ENCODE results near the gene ERCC4. TPM values are rescaled to one million over a fixed set of nuclear protein-coding genes. Genes with fewer than 3 reads are reported as not detected.

ERCC4 gene
- polyA plus RNA-seq, 1 of the 3 experiments (the other 2 are of a cell fraction) = 1.8 TPM

- Histone ChIP-seq H2AFZ (ENCODE audit: low read depth) (no peak overlapping the region), H4K20me1 (ENCODE audit: insufficient read depth) (no peaks in the 10 kb centered on the region), H3K36me3 (replicated peaks in 1 of 2; ENCODE audit: control insufficient read depth in 1 of 2, insufficient read depth in 2 of 2, low read length in 1 of 2) (peaks cover 20 to 37% of the 10 kb centered on the region in 2 experiments), H3K4me2 (peak overlapping the region; percentile 96), H3F3A (replicated peaks; ENCODE audit: insufficient read depth) (peaks cover 20% of the 10 kb centered on the region), H3K79me2 (ENCODE audit: insufficient read depth) (peaks cover 18% of the 10 kb centered on the region; the same call in 1 of the 2 replicates), H3K27me3 (ENCODE audit: insufficient read depth) (no peaks in the 10 kb centered on the region), H3K9ac (peak overlapping the region; percentile 95), H3K4me3 (ENCODE audit: low read depth in 2 of 2, low read length in 1 of 2) (peak overlapping the region; percentile 92 to 99; a peak in 3 of 4 replicates), H3K27ac (ENCODE audit: low read depth in 2 of 2, low read length in 1 of 2) (no peak overlapping the region), H3K9me3 (no peaks in the 10 kb centered on the region), H3K9me2 (no peaks in the 10 kb centered on the region), H3K4me1 (ENCODE audit: control insufficient read depth in 1 of 2, insufficient read depth in 2 of 2, low read depth in 1 of 2, low read length in 1 of 2) (peaks cover 4 to 13% of the 10 kb centered on the region in 2 experiments; a peak in 2 of 4 replicates)
- 93% methylated on average over 2 of the region's 2 CpGs for WGBS (ENCODE audit: low lambda C conversion rate)
- no peak for DNase-seq
- TF ChIP-seq CTCF (IDR thresholded peaks at IDR 0.05) (no peak), GATA2 (CRISPR knock-in tag; IDR thresholded peaks at IDR 0.05) (no peak), MEF2A (IDR thresholded peaks at IDR 0.05; ENCODE audit: borderline replicate concordance, low read depth) (no peak), NRF1 (IDR thresholded peaks at IDR 0.05; ENCODE audit: low read depth, low read length) (no peak), FOXM1 (IDR thresholded peaks at IDR 0.05; ENCODE audit: low read depth) (no peak), NFIC (IDR thresholded peaks at IDR 0.05; ENCODE audit: borderline replicate concordance) (no peak), EZH2phosphoT487 (IDR thresholded peaks at IDR 0.05; ENCODE audit: borderline replicate concordance, low read depth) (no peak)
- ChIA-PET POLR2A (no interaction called here), CTCF (interaction anchor here (0.6 kb wide), 1 partner anchor 329 kb away, joined by 3 read pairs; no protein-coding TSS in a partner anchor)
These were observed 1.4 kb downstream of the ERCC4 start for GRCh38 chr16:13921328-13921727.

- Histone ChIP-seq H3K4me3 (ENCODE audit: low read depth in 2 of 2, low read length in 1 of 2) (no peak overlapping the region), H3K27me3 (ENCODE audit: insufficient read depth) (no peaks in the 10 kb centered on the region), H3K9me3 (no peaks in the 10 kb centered on the region), H3K79me2 (ENCODE audit: insufficient read depth) (peaks cover 18% of the 10 kb centered on the region; the same call in 1 of the 2 replicates), H3K9me2 (no peaks in the 10 kb centered on the region), H2AFZ (ENCODE audit: low read depth) (no peak overlapping the region), H3K4me2 (no peak overlapping the region), H3K36me3 (replicated peaks in 1 of 2; ENCODE audit: control insufficient read depth in 1 of 2, insufficient read depth in 2 of 2, low read length in 1 of 2) (peaks cover 25 to 54% of the 10 kb centered on the region in 2 experiments), H3K27ac (ENCODE audit: low read depth in 2 of 2, low read length in 1 of 2) (no peak overlapping the region), H3F3A (replicated peaks; ENCODE audit: insufficient read depth) (peaks cover 20% of the 10 kb centered on the region), H3K4me1 (ENCODE audit: control insufficient read depth in 1 of 2, insufficient read depth in 2 of 2, low read depth in 1 of 2, low read length in 1 of 2) (peaks cover 4 to 13% of the 10 kb centered on the region in 2 experiments; a peak in 2 of 4 replicates), H4K20me1 (ENCODE audit: insufficient read depth) (no peaks in the 10 kb centered on the region), H3K9ac (no peak overlapping the region)
- CTCF ChIA-PET = interaction anchor here (0.6 to 3.3 kb wide), 56 partner anchors 12 to 731 kb away, joined by 3 to 29 read pairs (median 4); no protein-coding TSS in a partner anchor
- TF ChIP-seq CTCF (IDR thresholded peaks at IDR 0.05) (peak; percentile 67), SMC3 (IDR thresholded peaks at IDR 0.05; ENCODE audit: low read depth, low read length) (peak; percentile 43; the same call in 1 of the 2 replicates), SIN3A (IDR thresholded peaks at IDR 0.05; ENCODE audit: borderline replicate concordance, low read depth, low read length) (no peak), RAD21 (IDR thresholded peaks at IDR 0.05; ENCODE audit: low read length) (peak; percentile 88), JUND (IDR thresholded peaks at IDR 0.05) (no peak)
- 49% methylated on average over 4 of the region's 4 CpGs for WGBS (ENCODE audit: low lambda C conversion rate)
- peak; percentile 48 for DNase-seq
- POLR2A ChIA-PET = no interaction called here
These were observed 3.8 kb downstream of the ERCC4 start for GRCh38 chr16:13923703-13924298.

Measured in SK-N-SH (cell line).